ENCODE measurements around the gene KRT85. TPM values are rescaled to one million over a fixed set of nuclear protein-coding genes. Genes with fewer than 3 reads are reported as not detected.

Gene KRT85
- total and polyA plus RNA-seq, 4 donors, result not detected

GRCh38 chr12:52360106-52360662 lies 7.1 kb downstream of the KRT85 start:
- Histone ChIP-seq H3K9ac (ENCODE audit: insufficient read depth in 1 of 2, low read length in 2 of 2) (no peak overlapping the region), H3K4me3 (no peak overlapping the region), H3K4me1 (ENCODE audit: control insufficient read depth in 5 of 5, insufficient read depth in 5 of 5, low read length in 5 of 5) (peaks cover 0 to 16% (median 0%) of the 10 kb centered on the region in 5 donors), H3K9me3 (ENCODE audit: control insufficient read depth in 4 of 4, insufficient read depth in 3 of 4, low read length in 3 of 4) (no peaks in the 10 kb centered on the region), H3K27ac (ENCODE audit: low read depth in 1 of 2, low read length in 1 of 2) (no peak overlapping the region), H3K27me3 (ENCODE audit: control insufficient read depth in 3 of 3, insufficient read depth in 3 of 3, low read length in 2 of 3) (peaks cover 0 to 3% (median 2%) of the 10 kb centered on the region in 3 donors), H3K36me3 (ENCODE audit: control insufficient read depth in 4 of 4, insufficient read depth in 4 of 4, low read length in 4 of 4) (no peaks in the 10 kb centered on the region)
- ATAC-seq (ENCODE audit: insufficient read depth, low FRiP score) (no peak), DNase-seq (no peak)
- TF ChIP-seq, protein P1, sequence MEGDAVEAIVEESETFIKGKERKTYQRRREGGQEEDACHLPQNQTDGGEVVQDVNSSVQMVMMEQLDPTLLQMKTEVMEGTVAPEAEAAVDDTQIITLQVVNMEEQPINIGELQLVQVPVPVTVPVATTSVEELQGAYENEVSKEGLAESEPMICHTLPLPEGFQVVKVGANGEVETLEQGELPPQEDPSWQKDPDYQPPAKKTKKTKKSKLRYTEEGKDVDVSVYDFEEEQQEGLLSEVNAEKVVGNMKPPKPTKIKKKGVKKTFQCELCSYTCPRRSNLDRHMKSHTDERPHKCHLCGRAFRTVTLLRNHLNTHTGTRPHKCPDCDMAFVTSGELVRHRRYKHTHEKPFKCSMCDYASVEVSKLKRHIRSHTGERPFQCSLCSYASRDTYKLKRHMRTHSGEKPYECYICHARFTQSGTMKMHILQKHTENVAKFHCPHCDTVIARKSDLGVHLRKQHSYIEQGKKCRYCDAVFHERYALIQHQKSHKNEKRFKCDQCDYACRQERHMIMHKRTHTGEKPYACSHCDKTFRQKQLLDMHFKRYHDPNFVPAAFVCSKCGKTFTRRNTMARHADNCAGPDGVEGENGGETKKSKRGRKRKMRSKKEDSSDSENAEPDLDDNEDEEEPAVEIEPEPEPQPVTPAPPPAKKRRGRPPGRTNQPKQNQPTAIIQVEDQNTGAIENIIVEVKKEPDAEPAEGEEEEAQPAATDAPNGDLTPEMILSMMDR (IDR thresholded peaks at IDR 0.05; ENCODE audit: control extremely low read depth, extremely low read depth), result no peak
- 81 to 83% methylated on average over 7 of the region's 7 CpGs for WGBS, 2 donors

DNA sequence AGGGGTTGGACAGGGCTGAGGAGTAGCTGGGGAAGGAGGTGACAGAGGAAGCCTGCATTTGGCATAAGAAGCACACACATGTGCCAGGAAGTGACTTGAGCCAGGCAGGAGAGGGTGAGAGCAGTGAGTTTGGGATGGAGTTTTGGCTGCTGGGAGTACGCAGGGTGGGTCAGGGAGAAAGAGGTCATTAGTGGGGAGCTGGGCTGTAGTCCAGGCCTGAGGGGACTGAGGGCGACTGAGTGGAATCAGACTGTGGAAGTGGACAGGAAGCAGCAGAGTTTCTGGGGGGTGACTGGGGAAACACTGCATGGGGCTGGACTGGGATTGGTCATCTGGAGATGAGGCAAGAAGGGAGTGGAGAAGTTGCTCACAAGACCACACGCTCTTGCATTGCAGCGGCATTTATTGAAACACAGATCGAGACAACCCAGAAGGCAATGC lies 7.6 kb downstream of the KRT85 start:
- Histone ChIP-seq H3K36me3 (ENCODE audit: control insufficient read depth in 4 of 4, insufficient read depth in 4 of 4, low read length in 4 of 4) (no peaks in the 10 kb centered on the region), H3K27ac (ENCODE audit: low read depth in 1 of 2, low read length in 1 of 2) (no peak overlapping the region), H3K27me3 (ENCODE audit: control insufficient read depth in 3 of 3, insufficient read depth in 3 of 3, low read length in 2 of 3) (peaks cover 0 to 3% (median 2%) of the 10 kb centered on the region in 3 donors), H3K4me3 (no peak overlapping the region), H3K4me1 (ENCODE audit: control insufficient read depth in 5 of 5, insufficient read depth in 5 of 5, low read length in 5 of 5) (peaks cover 0 to 16% (median 0%) of the 10 kb centered on the region in 5 donors), H3K9me3 (ENCODE audit: control insufficient read depth in 4 of 4, insufficient read depth in 3 of 4, low read length in 3 of 4) (no peaks in the 10 kb centered on the region), H3K9ac (ENCODE audit: insufficient read depth in 1 of 2, low read length in 2 of 2) (no peak overlapping the region)
- WGBS, 2 donors, result 61 to 70% methylated on average over 5 of the region's 5 CpGs
- DNase-seq, result peak; percentile 68 to 87 (median 74)
- ATAC-seq (ENCODE audit: insufficient read depth, low FRiP score), result no peak
- TF ChIP-seq, protein P1 (IDR thresholded peaks at IDR 0.05; ENCODE audit: control extremely low read depth, extremely low read depth), result no peak

- WGBS, 2 donors, result 56 to 66% methylated on average over 5 of the region's 5 CpGs
These were observed 8.5 kb downstream of the KRT85 start for GRCh38 chr12:52358575-52359350.

More at GRCh38 chr12:52358575-52359350, 8.5 kb downstream of the KRT85 start:
- peaks cover 0 to 16% (median 1%) of the 10 kb centered on the region in 5 donors for H3K4me1 ChIP-seq (ENCODE audit: control insufficient read depth in 5 of 5, insufficient read depth in 5 of 5, low read length in 5 of 5)
- no peaks in the 10 kb centered on the region for H3K36me3 ChIP-seq (ENCODE audit: control insufficient read depth in 4 of 4, insufficient read depth in 4 of 4, low read length in 4 of 4)
- no peak overlapping the region for H3K27ac ChIP-seq (ENCODE audit: low read depth in 1 of 2, low read length in 1 of 2)
- H3K9me3 ChIP-seq (ENCODE audit: control insufficient read depth in 4 of 4, insufficient read depth in 3 of 4, low read length in 3 of 4), result no peaks in the 10 kb centered on the region
- DNase-seq (peak in 2 of 3 donors; percentile 27 to 43), ATAC-seq (ENCODE audit: insufficient read depth, low FRiP score) (no peak)
- no peak overlapping the region for H3K4me3 ChIP-seq
- peaks cover 0 to 2% (median 0%) of the 10 kb centered on the region in 3 donors for H3K27me3 ChIP-seq (ENCODE audit: control insufficient read depth in 3 of 3, insufficient read depth in 3 of 3, low read length in 2 of 3)
- TF ChIP-seq, protein P1 (IDR thresholded peaks at IDR 0.05; ENCODE audit: control extremely low read depth, extremely low read depth), result no peak
- no peak overlapping the region for H3K9ac ChIP-seq (ENCODE audit: insufficient read depth in 1 of 2, low read length in 2 of 2)

All from lung (tissue), 12 donors.